Keratinocyte (primary cell): Measurements from ENCODE around the gene SCAP.

Experiments
- EZH2 ChIP-seq: IDR thresholded peaks from one replicate; pipeline ENCODE4 v1.6.1; 2012; ENCODE audit warnings: inconsistent platforms, mild to moderate bottlenecking, low read length, moderate library complexity
- TF ChIP-seq, protein P1 (sequence below), 3 experiments: IDR thresholded peaks in 1 of 3; conservative IDR thresholded peaks in 1 of 3; optimal IDR thresholded peaks in 1 of 3; 2 replicates in 2 of 3; 3 replicates in 1 of 3; pipeline versions ENCODE3 to v1.5.1; 2011; ENCODE audit warnings: low read length in 3 of 3, mild to moderate bottlenecking in 3 of 3, moderate library complexity in 2 of 3, control low read depth in 1 of 3, inconsistent platforms in 1 of 3; ENCODE audit not compliant: insufficient read depth in 2 of 3; ENCODE audit errors: extremely low read depth in 1 of 3

DNA sequence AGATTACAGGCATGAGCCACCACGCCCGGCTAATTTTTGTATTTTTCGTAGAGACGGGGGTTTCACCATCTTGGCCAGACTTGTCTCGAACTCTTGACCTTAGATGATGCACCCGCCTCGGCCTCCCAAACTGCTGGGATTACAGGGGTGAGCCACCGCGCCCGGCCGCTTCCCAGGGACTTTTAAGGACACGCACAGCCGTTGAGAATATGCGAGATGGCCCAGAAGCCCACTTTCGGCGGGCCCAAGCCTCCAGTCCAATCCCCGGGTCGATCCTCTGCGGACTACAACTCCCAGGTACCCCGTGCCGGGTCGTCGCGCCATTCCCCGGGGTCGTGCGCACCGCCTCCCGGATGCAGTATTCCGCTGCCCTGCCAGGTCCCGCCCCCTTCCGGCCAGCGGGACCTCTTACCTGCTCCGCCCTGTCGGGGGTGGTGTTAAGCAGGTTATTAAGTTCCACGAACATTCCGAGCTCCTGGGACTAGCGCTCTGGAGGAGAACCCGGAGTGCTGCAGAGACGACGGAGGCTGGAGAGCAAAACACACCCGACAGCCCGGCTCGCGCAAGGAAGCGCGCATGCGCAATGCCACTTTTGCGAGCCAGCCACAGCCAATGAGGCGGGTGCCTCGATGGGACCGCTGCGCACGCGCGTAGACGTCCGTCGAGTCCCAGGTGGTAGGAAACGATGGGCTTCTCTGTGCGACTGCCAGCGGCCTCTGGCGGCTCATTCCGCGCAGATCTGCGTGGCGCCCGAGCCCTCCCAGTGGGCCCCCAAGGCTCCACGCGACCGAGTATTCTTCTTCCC, 37.6 kb upstream of the SCAP start, which contains the start of gene ELP6:
- TF ChIP-seq, protein P1, sequence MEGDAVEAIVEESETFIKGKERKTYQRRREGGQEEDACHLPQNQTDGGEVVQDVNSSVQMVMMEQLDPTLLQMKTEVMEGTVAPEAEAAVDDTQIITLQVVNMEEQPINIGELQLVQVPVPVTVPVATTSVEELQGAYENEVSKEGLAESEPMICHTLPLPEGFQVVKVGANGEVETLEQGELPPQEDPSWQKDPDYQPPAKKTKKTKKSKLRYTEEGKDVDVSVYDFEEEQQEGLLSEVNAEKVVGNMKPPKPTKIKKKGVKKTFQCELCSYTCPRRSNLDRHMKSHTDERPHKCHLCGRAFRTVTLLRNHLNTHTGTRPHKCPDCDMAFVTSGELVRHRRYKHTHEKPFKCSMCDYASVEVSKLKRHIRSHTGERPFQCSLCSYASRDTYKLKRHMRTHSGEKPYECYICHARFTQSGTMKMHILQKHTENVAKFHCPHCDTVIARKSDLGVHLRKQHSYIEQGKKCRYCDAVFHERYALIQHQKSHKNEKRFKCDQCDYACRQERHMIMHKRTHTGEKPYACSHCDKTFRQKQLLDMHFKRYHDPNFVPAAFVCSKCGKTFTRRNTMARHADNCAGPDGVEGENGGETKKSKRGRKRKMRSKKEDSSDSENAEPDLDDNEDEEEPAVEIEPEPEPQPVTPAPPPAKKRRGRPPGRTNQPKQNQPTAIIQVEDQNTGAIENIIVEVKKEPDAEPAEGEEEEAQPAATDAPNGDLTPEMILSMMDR (optimal IDR thresholded peaks at IDR 0.05 in 1 of 3, IDR thresholded peaks at IDR 0.05 in 1 of 3, conservative IDR thresholded peaks at IDR 0.05 in 1 of 3; ENCODE audit: extremely low read depth in 1 of 3, insufficient read depth in 2 of 3, low read length in 3 of 3): peak; percentile 48 to 68 (median 62)
- TF ChIP-seq EZH2: no peak
